Activated CD4-positive, alpha-beta T cell treated with anti-CD3 and anti-CD28 coated beads, Interleukin-2, Interleukin-6, amounts not matched to agents 100 ng/mL and 50 ng/mL, durations not matched to agents 16 hours and 8 hours (primary cell): ENCODE results near the gene SS18.

ENCODE experiments used
- DNase-seq: peaks from one replicate; pipeline ENCODE4 v3.0.0-alpha.2; 2020

SS18 gene

GRCh38 chr18:25992566-25992965, 97.8 kb downstream of the SS18 start:
- no peak for DNase-seq

- no peak for DNase-seq
Observed at GRCh38 chr18:25990473-25990872, 99.9 kb downstream of the SS18 start.

GRCh38 chr18:25985707-25986394, 104.6 kb downstream of the SS18 start:
- DNase-seq, result no peak

DNA sequence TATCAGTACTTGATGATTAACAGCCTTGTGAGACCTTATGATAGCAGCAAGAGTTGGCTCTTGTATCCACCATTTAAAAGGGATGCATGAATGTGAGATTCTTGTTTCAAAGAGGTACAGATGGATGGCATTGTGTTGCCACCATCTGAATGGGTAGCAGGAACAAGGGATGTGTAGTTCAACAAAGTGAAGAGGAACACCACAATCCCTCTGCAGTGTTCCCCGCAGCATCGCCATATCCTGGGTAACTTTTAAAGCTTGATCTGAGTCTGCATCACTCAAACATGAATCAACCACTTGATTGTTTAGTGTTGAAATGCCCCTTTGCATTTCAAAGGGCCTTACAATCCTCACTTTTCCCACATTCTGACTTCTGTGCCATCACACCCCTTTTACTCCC, 106.7 kb downstream of the SS18 start:
- no peak for DNase-seq

DNA sequence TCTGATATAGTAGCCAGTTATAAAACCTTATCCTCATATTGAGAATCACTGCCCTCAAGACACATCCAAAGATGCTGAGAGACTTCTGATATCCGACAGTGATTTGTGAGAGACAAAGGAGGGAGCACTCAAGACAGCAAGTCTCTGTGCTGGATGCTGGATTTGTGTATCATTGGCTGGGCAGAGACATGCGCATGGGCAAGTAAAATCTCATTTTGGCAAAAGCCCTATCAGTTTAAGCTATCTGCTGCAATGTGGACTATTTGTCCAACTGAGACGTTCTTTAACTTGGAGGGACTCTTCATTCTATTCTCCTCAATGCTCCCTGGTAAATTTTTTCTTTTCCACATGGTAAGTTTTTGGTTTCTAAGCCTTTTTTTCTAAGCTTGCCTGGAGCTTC, 107.5 kb downstream of the SS18 start:
- no peak for DNase-seq

DNA sequence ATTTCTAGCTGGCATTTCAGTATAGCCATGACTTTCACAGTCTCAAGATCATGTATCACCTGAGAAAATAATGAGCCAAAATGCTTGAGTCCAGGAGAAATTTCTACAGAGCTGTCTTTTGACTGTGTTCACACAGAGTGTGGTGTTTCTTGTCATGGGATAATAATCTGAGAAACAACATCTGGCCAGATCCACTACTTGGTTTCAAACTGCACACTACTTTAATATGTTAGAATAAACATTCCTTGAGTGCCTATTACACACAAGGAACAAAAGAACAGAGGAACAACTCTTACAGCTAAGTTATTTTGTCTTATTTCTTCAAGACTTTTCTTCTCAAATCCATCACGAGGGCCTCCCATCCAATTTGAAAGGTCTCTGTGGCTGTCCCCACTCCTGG, 108.3 kb downstream of the SS18 start:
- DNase-seq, result no peak

GRCh38 chr18:25979369-25980040, 110.9 kb downstream of the SS18 start:
- no peak for DNase-seq

DNA sequence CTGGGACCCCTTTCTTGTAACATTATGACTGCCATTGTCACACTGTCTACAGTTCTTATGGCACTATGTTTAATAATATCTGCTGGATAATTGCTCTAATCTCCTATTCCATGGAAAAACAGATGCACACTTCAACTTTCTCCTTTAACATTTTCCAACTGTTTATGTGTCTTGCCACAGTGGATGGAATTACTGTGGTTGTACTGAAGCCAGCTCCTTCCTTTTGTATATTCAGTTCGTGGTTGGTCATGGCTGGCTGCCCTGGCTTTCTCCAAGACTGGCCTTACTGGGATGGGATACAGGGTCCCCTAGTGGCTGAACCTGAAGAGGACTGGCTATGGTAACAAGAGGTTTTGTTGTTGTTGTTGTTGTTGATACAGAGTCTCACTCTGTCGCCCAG, 113.9 kb downstream of the SS18 start:
- DNase-seq, result no peak

- no peak for DNase-seq
Observed at GRCh38 chr18:25974630-25975077, 115.8 kb downstream of the SS18 start.
